Activated CD8-positive, alpha-beta memory T cell treated with anti-CD3 and anti-CD28 coated beads for 4 hours (primary cell): ENCODE measurements around the gene NAA10.

Experiments
- DNase-seq, 2 donors: peaks; one replicate each; pipeline ENCODE4 v3.0.0-alpha.2; 2020; ENCODE audit warnings: low read depth in 2 of 2

NAA10 gene

DNA sequence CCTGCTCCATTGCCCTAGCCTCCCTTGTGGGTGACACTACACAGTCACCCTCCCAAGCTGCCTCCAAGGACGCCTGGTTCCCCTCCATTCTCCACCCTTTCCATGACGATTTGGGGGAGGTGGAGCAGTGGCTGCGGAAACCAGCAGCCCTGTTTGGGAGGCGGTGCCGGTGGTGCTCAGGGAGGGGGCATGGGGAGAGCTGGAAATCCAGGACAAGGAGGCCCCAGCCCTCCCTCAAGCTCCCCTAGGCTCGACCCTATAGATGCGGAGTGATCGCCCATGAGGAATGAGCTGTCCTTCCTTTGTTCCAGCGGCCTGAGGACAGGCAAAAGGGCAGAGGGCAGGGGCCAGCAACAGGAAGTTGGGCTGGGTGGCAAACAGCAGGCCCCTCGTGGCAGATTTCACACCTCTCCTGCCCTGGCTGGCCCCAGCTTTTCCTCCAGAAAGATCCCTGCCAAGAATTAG, 13.2 kb upstream of the NAA10 start:
- DNase-seq = no peak

DNA sequence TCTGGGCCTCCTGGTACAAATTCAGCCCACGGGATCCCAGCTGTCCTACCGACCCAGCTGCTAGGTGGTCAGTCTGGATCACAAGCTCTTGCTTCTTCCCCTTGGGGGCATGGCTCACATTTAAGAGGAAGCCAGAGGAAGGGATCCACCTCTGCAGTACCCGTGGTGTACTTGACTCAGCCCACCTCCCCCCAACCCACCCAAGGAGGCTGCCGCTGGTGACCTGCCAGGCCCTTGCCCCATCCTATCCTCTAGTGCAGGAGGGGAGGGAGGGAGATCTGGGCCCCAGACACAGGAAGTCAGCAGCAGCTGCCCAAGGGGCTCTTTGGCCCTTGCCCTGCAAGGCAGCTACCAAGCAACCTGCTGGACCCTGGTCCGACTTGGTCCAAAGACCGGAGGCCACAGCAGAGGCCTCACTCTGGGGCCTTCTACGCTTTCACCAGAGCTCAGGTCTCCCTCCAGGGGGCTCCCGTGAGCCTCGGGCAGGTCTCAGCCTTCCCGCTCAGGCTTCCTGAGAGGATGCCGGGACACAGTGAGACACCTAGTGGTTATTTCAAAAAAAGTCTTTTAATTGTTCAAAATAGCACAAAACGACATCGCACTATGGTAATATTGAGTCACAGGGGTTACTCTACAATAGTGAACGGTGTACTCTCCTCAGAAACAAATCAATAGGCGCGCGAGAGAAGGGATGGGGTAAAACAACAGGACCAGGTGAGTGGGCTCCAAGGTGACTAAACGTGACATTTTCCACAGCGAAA, 12.4 kb upstream of the NAA10 start:
- peak in 1 of 2 donors; percentile 57 for DNase-seq

GRCh38 chrX:153945956-153946943, 11.4 kb upstream of the NAA10 start:
- DNase-seq = no peak

DNA sequence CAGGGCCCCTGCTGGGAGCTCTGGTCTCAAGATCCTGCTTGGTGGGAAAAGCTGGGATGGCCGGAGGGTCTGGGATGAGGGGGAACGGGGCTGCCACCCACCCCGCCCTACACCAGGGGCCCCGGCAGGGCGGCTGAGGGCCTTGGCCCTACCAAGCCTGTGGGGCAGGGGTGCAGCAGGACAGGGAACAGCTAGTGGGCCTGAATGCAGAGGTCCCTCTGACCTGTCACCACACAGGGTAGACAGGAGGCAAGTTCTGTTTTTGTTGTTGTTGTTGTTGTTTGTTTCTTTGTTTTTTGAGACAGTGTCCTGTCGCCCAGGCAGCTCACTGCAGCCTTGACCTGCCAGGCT, 9.9 kb upstream of the NAA10 start:
- DNase-seq = no peak

GRCh38 chrX:153944140-153944799, 9.4 kb upstream of the NAA10 start, which contains the start of gene RENBP:
Gene RENBP (minus strand): TSS chrX:153944643. CDS start chrX:153944610, 33 bp downstream.
- DNase-seq = no peak

DNA sequence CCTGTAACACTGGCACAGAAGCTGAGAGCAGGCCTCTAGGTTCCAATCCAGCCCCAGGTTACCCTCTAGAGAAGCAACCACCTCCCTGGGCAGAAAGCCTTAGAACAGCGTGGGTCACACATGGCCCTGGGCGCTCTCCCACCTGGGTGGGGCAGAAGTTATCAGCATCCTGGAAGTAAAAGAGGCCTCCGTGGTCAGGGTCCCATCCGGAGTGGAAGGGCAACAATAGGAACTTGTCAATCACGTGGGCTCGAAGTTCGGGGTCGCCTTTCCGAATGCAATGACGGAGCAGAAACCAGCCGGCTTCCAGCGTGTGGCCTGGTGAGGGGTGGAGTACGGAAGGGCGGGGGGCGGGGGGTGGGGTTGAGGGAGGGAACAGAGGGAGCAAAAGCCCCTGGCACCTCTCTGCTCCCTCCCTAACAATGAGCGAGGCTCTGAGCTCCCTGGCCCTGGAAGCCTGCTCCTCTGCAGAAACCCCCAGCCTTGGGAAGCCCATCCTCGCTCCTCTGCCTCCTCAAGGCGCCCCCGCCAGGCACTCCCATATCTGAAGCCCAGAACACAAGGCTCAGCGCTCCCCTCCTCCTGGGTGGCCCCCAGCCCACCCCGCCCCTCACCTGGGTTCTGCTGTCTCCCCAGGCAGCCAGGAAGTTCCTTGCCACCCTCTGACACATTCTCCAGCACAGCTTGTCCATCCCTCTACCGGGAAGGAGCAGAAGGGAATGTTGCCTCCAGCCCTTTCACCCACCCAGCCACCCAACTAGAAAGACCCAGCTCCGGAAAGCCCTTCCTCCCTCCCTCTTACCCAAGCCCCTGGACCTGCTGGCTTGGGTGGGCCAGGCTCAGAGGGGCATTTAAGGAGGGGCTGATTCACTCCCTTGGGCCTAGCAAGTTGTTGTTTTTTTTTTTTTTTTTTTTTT, 6.8 kb upstream of the NAA10 start:
- DNase-seq = no peak

GRCh38 chrX:153939573-153939972, 4.7 kb upstream of the NAA10 start:
- DNase-seq = no peak

DNA sequence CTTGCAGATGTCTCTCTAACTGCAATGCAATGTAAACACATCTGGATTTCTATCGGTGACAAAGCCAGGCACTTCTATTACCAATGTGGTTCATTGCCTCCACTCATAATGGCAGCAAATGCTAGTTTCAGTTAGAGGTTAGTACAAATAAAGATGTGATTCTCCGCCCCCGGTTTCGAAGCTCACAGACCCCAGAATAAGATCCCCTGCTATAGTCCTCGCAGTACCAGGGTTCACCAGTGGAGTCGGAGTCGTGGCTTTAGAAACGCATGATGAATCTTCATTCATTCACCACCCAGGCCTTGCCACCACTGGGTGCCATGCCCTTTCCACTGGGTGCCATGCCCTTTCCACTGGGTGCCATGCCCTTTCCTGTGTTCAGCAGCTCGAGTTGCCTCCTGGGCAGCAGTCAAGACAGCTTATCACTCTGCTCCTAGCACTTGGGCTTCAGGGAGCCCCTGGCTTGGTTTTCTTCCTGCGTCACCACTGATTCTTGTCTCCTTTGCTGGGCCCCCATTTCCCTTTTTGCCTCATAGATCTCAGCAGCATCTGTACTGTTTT, 3.5 kb upstream of the NAA10 start:
- DNase-seq = no peak

DNA sequence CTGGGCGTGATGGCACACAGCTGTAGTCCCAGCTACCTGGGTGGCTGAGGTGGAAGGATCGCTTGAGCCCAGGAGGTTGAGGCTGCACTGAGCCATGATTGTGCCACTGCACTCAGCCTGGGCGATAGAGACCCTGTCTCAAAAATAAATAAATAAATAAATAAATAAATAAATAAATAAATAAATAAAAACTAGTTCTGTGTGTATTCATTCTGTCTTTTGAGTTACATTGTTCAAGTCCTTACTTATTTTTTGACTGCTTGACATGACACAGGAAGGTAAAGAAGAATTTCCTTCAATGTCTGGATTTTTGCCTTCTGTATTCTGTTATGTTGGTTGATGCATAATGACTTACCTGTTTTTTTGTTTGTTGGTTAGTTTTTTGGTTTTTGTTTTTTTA, 2.2 kb upstream of the NAA10 start:
- no peak for DNase-seq

GRCh38 chrX:153935326-153935851, 552 bp upstream of the NAA10 start:
- DNase-seq = no peak

DNA sequence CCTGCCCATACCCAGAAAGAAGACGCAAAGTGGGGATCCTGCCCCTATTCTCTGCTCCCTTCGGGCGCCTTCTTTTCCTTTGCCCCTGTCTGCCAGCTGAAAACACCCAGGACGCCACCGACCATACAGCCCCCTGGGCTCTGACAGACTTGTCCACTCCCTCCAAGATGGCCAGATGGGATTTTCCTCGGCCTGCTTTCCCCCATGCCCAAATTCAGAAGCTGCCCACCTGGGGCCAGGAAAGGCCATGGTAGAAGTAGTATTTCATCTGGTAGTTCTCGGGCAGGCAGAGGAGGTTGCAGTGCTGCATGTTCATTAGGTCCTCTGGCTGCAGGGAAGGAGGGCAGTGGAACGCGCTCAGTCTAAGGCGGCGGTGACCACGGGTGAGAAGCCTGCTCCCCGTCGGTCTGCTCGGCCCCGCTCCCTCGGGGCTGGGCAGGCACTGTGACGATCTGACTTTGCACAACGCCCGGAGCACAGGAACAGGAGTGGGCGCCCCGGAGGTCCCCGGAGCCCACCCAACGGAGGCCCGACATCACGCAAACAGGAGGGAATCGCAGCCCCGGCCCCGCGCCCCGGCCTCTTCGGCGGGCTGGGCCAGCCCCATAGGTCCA, 582 bp downstream of the NAA10 start:
- no peak for DNase-seq

DNA sequence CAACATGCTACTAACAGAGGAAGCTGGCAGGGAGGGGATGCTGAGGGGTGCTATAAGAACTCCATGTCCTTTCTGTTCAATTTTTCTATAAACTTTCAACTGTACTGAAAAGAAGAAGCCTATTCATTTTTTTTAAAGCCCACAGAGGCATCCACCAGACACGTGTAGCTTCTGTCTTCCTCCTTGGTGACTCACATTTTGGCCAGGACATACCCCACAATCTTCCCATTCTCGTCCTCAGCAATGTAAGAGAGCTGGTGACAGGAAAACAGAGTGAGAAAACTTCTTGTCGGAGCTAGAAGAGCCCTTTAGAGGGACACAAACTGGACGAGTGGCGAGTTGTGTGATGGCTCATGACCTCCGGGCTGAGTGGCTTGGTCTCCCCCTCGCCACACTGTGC, 1.1 kb downstream of the NAA10 start:
- DNase-seq = no peak

DNA sequence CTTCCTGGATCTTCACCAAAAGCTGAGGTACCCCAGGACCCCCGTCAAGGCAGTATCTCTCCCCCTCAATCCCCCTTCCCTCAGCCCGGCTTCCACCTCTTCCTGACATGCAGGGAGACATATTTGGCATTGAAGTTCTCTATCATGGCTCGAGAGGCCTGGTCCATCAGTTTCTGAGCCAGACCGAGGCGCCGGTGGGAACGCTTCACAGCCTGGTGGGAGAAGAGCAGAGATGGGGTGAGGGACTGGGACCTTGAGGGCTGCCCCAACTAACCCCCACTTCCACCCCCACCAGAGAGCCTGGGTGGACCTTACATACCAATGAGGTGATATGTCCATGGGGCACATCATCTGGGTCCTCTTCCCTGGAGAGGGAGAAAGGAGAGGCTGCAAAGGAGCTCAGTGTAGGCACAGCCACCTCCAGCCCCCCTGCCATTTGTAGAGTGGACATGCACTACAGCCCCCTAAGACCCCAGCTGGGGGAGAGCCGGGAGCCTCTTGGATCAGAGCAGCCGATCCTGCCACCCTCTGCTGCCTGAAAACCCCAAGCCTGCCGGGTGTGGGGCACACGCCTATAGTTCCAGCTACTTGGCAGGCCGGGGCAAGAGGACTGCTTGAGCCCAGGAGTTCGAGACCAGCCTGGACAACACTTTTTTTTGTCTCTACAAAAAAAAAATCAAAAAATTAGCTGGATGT, 2.5 kb downstream of the NAA10 start:
- DNase-seq = no peak

GRCh38 chrX:153931748-153932147, 3.1 kb downstream of the NAA10 start:
- DNase-seq = no peak

GRCh38 chrX:153931151-153931550, 3.7 kb downstream of the NAA10 start:
- no peak for DNase-seq

DNA sequence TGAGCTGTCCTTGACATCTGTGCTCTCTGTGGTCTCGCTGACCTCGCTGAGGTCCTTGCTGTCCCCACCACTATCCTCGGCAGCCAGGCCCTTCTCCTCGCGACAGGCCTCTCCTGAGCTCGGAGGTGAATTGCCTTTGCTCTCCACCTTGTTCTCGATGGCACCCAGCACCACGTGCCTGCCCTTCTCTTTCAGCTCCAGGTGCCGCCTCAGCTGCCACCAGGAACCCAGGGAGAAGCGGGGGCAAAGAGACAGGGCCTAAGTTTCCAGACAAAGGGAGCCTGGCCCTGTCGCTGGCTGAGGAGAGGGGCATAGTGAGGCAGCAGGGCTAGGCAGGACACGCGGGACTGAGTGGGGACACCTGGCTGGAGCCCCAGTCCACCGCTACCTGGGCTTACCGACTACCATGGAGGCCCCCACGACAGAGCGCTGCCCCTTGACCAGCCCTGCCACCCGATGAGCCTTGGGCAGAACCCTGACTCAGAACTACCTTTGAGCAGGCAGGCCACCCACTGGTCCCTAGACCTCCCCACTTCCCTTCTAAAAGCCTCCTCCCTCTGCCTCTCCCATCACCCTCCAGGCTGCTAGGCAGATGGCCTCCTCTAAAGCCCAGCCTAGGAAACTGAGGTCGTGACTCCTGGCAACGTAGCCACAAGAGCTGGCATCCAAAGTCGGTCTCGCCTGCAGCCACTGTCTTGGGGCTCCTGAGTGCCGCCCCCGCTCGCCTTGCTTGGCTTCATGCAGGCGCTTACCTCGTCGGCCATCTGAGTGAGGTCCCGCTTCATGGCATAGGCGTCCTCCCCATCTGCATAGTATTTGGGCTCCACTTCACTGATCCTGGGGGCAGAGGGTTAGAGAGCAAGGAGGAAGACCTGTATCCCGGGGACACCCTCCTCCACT, 4.6 kb downstream of the NAA10 start:
- no peak for DNase-seq

DNA sequence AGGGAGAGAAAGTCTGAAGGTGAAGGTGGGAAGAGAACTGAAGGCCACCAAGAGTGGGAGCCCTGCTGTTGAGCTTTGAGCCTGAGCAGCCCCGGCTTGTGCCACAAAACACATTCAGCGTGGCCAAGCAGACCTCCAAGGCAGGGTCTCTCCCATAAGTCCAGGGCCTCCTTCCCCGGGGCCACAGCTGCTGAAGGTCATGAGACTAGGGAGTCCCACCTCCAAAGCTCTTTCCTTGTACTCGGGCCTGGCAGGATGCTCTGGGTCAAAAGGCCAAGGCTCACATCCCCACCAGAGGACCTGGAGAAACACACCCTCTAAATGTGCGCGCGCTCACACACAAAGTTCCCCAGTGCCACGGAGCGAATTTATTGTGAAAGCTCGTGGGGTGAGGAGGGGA, 5.3 kb downstream of the NAA10 start:
- DNase-seq = no peak

- no peak for DNase-seq
Observed at GRCh38 chrX:153928846-153929245, 6.0 kb downstream of the NAA10 start.
